Osteocyte (in vitro differentiated cells): Measurements from ENCODE around the gene CDC42EP3. TPM values are rescaled to one million over a fixed set of nuclear protein-coding genes. Genes with fewer than 3 reads are reported as not detected.

ENCODE experiments used
- DNase-seq: peaks from one replicate; pipeline ENCODE4 v3.0.0; 2021; ENCODE audit warnings: mixed read lengths; ENCODE audit not compliant: unreplicated experiment; ENCODE audit errors: extremely low spot score
- H3K27ac Mint-ChIP-seq: one replicate; pipeline ENCODE4 v1.8.0; 2021; ENCODE audit warnings: mild to moderate bottlenecking, mixed read lengths; ENCODE audit not compliant: unreplicated experiment
- H3K27me3 Mint-ChIP-seq: one replicate; pipeline ENCODE4 v1.8.0; 2021; ENCODE audit warnings: mixed read lengths; ENCODE audit not compliant: unreplicated experiment
- H3K36me3 Mint-ChIP-seq: one replicate; pipeline ENCODE4 v1.8.0; 2021; ENCODE audit warnings: mixed read lengths; ENCODE audit not compliant: unreplicated experiment
- H3K4me1 Mint-ChIP-seq: one replicate; pipeline ENCODE4 v1.8.0; 2021; ENCODE audit warnings: mixed read lengths; ENCODE audit not compliant: unreplicated experiment
- H3K4me3 Mint-ChIP-seq: one replicate; pipeline ENCODE4 v1.8.0; 2021; ENCODE audit warnings: mild to moderate bottlenecking, moderate library complexity, mixed read lengths; ENCODE audit not compliant: unreplicated experiment
- H3K9me3 Mint-ChIP-seq: one replicate; pipeline ENCODE4 v1.8.0; 2021; ENCODE audit warnings: mixed read lengths; ENCODE audit not compliant: unreplicated experiment
- CTCF ChIP-seq: fragments of 200-600 bp; sonication (generic); IDR thresholded peaks from 2 replicates; pipeline ENCODE4 v1.5.0; 2021; ENCODE audit warnings: antibody characterized with exemption, mild to moderate bottlenecking, moderate library complexity
- total RNA-seq: library from RNA; stranded (reverse); gene quantifications from 2 replicates; pipeline ENCODE4 v1.2.1, GENCODE V29; 2021

Gene CDC42EP3
- total RNA-seq, 1 donor from 2014 or later, result 46.2 TPM

- H3K27ac Mint-ChIP-seq, result no peak overlapping the region
- no peaks in the 10 kb centered on the region for H3K27me3 Mint-ChIP-seq
- no peaks in the 10 kb centered on the region for H3K36me3 Mint-ChIP-seq
- no peak for TF ChIP-seq CTCF
- peaks cover 28% of the 10 kb centered on the region for H3K4me1 Mint-ChIP-seq
- H3K4me3 Mint-ChIP-seq, result no peak overlapping the region
- no peak for DNase-seq
- no peaks in the 10 kb centered on the region for H3K9me3 Mint-ChIP-seq
These were observed 36.0 kb upstream of the CDC42EP3 start for GRCh38 chr2:37707393-37707792.

- DNase-seq, result no peak
- Mint-ChIP-seq H3K27me3 (no peaks in the 10 kb centered on the region), H3K4me3 (no peak overlapping the region), H3K27ac (peak overlapping the region; percentile 56), H3K36me3 (no peaks in the 10 kb centered on the region), H3K4me1 (peaks cover 21% of the 10 kb centered on the region), H3K9me3 (no peaks in the 10 kb centered on the region)
- TF ChIP-seq CTCF, result no peak
These were observed 35.1 kb upstream of the CDC42EP3 start for GRCh38 chr2:37706334-37707183.

- no peak overlapping the region for H3K27ac Mint-ChIP-seq
- no peak for TF ChIP-seq CTCF
- peaks cover 10% of the 10 kb centered on the region for H3K4me1 Mint-ChIP-seq
- H3K36me3 Mint-ChIP-seq, result no peaks in the 10 kb centered on the region
- DNase-seq, result no peak
- no peak overlapping the region for H3K4me3 Mint-ChIP-seq
- H3K27me3 Mint-ChIP-seq, result no peaks in the 10 kb centered on the region
- no peaks in the 10 kb centered on the region for H3K9me3 Mint-ChIP-seq
These were observed 33.7 kb upstream of the CDC42EP3 start for GRCh38 chr2:37705191-37705590.

DNA sequence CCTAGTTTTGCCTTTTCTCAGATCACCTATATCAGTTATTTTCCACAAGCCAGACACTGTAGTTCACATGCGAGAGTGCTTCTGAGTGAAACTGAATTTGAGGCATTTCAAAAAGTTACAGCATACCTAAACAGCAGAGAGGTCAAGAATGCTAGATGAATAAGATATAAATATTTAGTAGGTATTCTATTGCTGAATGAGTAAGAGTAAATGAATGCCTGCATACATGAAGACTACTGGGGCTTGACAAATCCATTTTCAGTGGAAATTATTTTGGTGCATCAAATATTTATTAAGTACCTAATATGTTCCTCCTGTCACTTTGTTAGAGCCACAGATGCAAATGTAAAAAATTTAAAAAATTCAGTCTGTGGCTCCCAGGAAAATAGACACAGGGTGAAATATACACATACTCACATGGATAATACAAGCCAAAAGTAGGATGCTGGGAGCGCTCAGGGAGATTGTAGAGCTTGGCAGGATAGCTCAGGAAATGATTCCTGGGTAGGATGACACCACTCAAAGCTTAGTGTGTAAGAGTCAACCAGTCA lies 27.6 kb upstream of the CDC42EP3 start:
- peak overlapping the region; percentile 12 for H3K27ac Mint-ChIP-seq
- no peaks in the 10 kb centered on the region for H3K27me3 Mint-ChIP-seq
- no peaks in the 10 kb centered on the region for H3K36me3 Mint-ChIP-seq
- TF ChIP-seq CTCF, result no peak
- no peaks in the 10 kb centered on the region for H3K9me3 Mint-ChIP-seq
- no peak overlapping the region for H3K4me3 Mint-ChIP-seq
- peaks cover 16% of the 10 kb centered on the region for H3K4me1 Mint-ChIP-seq
- no peak for DNase-seq

- no peak overlapping the region for H3K27ac Mint-ChIP-seq
These were observed 23.9 kb upstream of the CDC42EP3 start for GRCh38 chr2:37695336-37695735.

More at GRCh38 chr2:37695336-37695735, 23.9 kb upstream of the CDC42EP3 start:
- Mint-ChIP-seq H3K36me3 (no peaks in the 10 kb centered on the region), H3K9me3 (no peaks in the 10 kb centered on the region), H3K27me3 (no peaks in the 10 kb centered on the region), H3K4me1 (peaks cover 18% of the 10 kb centered on the region), H3K4me3 (no peak overlapping the region)
- DNase-seq, result no peak
- no peak for TF ChIP-seq CTCF
